ENCODE results near the gene PFKFB2.

The PFKFB2 gene

DNA sequence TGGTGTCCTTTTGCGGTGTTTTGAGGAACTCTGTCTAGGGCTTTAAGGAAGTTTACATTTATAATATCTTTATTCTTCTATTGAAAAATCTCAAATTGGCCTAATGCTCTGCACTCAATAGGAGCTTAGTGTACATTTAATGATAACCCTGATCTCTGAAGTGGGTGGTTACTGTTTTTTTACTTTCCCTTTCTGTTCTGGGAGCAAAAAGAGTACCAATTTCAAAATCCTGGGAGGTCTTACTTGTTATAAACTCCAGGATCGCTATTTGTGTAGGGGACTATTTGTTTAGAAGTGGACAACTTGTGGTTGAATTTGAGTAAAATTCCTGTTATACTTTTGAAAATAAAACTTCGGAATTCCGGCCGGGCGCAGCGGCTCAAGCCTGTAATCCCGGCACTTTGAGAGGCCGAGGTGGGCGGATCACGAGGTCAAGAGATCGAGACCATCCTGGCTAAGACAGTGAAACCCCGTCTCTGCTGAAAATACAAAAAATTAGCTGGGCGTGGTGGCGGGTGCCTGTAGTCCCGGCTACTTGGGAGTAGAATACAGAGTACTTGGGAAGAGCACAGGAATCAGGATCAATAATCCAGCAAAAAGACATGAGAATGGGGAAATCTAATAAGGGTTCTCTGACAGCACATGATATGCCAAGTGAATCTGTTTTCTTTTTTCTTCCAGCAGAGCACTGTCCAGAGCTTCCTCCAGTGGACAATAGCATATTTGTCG, 36.7 kb downstream of the PFKFB2 start:
- DNase-seq (ENCODE audit: low read depth) = no peak

DNA sequence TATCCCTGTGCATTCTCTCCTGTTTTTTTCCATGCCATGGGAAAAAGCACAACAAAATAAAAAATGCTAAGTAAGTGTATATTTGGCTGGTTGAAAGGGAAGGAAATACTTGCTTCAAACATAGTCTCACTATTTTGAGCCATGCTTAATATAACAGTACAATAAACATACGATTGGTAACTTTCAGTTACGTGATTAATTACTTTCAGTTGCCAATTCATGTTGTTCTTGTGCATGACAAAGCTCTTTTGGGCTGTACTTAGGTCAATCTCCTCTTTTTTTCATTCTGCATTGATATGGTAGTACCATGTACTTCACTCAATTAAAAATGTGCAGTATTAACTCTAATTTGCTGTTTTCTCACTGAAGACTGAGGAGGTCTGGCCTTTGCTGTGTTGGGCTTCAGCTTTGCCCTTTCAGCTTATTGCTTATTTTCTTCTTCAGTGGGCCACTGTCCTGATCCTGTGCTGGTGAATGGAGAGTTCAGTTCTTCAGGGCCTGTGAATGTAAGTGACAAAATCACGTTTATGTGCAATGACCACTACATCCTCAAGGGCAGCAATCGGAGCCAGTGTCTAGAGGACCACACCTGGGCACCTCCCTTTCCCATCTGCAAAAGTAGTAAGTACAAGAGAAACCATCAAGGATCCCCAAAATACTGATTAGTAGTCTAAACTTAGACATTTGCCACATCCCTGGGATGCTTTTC, 38.3 kb downstream of the PFKFB2 start:
- DNase-seq (ENCODE audit: low read depth) = no peak

DNA sequence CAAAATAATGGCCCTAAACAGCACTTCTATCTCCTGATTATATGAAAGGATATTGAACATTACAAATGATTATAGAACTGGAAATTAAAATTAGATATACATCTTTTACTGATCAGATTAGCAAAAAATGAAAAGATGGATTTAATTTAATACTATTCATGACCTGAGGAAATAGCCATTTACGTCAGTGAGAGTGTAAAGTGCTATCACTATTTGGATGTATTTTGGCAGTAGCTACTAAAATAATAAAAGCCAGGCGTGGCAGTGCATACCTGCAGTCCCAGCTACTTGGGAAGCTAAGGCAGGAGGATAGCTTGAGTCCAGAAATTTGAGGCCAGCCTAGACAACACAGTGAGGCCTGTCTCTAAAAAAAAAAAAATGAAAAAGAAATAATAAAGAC, 40.9 kb downstream of the PFKFB2 start:
- DNase-seq (ENCODE audit: low read depth) = no peak

DNA sequence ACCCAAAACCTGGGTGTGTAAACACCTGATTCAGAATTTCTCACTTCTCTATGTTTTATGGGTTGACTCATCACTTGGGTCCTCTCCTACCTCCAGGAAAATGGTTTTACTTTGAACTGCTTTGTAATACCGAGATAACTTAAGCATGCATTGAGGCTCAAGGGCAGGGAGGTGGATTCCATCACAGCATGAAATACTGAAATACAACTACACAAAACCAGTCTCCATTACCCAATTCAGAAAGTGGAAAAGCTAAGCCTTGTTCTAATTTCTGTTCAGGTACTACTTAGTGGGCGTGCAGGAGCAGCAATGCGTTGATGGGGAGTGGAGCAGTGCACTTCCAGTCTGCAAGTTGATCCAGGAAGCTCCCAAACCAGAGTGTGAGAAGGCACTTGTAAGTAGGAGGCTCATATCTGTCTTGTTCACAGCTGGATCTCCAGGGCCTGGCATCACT, 44.8 kb downstream of the PFKFB2 start:
- no peak for DNase-seq (ENCODE audit: low read depth)

DNA sequence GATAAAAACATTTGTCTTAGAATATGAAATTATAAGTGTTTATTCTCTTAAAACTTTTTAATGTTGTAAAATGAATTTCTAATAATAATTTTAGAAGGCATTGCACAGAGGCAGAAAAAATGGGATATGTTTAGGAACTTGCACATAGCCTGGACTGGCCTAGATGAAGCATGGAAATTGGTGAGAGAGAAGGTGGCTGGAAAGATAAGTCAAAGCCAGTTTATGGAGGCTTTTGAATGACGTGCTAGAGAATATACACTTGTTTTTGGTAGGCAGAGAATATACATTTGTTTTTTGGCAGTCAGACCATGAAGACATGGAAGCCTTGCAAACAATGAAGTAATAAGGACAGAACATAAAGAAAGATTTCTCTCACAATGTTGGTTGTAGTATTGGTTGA, 48.6 kb downstream of the PFKFB2 start:
- DNase-seq (ENCODE audit: low read depth) = no peak

DNA sequence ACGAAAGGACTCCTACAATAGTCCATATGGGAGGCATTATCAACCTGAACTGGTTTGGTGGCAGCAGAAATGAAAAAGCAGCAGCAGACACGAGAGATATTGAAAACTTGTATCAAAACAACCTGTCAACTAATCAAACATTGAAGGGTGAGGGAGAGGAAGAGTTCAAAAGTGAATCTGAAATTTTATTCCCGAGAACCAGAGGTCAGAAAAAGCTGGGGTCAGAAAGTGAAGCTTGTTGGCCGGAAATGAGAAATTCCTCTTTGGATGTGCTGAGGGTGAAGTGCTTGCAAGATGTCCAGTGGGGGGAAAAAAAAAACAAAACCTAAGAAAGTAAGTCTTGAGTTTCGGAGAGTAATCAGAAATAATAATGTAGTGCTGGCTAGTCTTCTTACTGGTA, 49.1 kb downstream of the PFKFB2 start:
- DNase-seq (ENCODE audit: low read depth) = no peak

DNA sequence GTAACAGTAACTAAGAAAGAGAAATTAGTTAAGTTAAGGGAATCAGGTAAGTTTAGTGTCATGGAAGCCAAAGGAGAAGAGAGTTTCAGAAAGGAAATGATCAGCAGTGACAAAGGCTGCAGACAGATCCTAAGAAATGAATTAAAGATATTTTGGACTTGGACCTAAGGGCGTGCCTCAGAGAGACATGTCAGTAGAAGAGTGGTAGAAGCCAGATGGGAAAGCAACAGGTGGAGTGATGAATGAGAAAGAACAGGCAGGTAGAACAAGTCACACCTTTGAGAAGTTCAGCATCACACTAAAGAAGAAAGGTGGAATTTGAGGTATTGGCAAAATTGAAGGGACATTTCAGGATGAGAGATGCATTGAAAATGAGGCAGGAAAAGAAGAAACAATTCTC, 49.6 kb downstream of the PFKFB2 start:
- no peak for DNase-seq (ENCODE audit: low read depth)

DNA sequence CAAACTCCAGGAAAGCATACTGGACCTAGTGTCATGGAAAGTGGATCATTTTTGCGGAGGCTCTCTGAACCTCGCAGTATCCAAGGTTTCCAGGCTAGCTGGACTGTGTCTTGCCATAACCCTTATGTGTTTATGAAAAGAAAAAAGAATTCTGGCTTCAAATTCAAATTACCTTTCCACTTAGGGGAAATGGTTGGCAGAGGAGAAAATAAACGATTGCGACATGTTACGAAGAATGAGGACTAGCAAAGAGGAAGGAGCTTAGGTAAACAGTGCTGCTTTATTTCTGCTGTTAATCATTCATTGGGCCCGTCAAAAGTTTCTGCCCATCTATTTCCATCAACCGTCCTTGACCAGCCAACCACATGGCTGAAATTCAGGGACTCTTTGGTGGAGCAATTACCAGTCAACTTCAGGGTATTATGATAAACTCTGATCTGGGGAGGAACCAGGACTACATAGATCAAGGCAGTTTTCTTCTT, 50.9 kb downstream of the PFKFB2 start, which contains the start of gene C4BPA:
Gene C4BPA, plus strand, starts transcription at position 342 of the 482 bp plus-strand sequence. CDS start 8,793 bp downstream, outside the sequence.
- no peak for DNase-seq (ENCODE audit: low read depth)

DNA sequence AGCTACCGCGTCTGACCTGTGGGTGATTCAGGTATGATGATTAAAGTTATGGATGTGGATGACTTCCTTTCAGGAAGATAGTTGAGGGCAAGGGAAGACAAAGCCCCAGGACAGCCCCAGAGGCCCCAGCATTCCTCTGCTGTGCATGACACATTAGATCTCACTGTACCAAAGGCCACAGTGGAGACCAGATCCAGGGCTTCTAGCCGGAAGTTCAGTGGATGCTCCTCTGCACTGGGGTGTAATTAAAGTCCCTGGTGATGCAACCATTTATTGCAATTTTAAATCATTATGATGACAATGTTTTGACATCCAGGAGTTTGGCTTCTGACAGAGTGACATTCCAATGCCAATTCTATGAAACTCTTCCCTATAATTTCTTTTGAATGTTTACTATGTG, 55.9 kb downstream of the PFKFB2 start:
- no peak for DNase-seq (ENCODE audit: low read depth)

DNA sequence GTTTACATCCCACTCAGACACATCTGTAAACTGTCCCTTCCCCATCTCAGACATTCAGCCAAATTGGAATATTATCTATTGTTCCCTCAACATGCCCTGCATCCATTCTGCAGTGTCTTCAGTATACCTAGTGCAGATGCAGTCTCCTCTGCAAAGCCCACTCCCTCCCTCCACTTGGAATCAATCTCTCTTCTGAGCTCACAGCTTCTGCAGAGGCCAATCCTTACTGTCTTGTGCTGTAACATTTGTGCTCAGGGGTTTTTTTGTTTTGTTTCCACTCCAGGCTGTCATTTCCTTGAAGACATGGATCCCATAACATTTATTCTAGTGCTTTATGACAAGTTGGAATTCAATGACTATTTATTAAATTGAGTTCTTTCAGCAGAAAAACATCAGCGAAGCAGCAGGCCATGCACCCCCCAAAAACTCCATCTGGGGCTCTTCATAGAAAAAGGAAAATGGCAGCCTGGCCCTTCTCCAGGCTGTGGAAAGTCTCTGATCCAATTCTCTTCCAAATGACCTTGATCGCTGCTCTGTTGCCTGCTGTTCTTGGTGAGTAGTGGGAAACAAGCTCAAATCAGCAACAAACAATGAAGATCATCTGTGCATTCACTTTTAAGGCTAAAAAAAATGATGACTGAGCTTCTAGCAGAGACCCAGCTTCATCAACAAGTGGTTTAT, 59.7 kb downstream of the PFKFB2 start:
- DNase-seq (ENCODE audit: low read depth) = no peak

DNA sequence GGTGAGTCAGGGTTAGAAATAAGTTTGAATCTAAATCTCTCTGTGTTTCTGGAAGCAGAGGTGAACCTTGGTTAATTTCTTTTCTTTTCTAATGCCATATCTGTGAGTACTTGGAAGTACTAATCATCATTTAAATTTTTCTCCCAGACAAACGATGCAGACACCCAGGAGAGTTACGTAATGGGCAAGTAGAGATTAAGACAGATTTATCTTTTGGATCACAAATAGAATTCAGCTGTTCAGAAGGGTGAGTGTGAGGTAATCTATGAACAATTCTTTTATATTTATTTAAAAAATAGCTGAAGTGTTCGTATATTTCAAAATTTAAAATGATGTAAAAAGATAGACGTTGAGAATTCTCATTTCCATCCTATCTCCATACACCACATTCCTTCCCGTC, 62.2 kb downstream of the PFKFB2 start:
- no peak for DNase-seq (ENCODE audit: low read depth)

DNA sequence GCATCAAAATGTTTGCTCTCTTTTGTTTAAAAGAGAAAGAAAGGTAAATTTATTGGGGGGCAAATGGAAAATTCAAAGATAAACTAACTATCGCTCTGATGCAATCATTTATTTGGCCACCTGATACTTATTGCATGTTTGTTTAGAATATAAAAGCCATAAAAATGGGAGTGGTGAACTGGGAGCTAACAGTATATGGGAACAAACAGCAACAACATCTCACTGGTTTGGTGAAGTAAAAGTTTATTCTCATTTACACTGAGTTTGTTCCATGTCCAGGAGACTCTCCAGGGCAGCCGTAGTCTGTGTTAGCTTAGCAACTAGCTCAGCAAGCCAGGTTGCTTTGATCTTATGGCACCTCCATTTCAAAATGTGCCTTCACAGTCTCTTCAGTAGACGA, 71.3 kb downstream of the PFKFB2 start:
- no peak for DNase-seq (ENCODE audit: low read depth)

DNA sequence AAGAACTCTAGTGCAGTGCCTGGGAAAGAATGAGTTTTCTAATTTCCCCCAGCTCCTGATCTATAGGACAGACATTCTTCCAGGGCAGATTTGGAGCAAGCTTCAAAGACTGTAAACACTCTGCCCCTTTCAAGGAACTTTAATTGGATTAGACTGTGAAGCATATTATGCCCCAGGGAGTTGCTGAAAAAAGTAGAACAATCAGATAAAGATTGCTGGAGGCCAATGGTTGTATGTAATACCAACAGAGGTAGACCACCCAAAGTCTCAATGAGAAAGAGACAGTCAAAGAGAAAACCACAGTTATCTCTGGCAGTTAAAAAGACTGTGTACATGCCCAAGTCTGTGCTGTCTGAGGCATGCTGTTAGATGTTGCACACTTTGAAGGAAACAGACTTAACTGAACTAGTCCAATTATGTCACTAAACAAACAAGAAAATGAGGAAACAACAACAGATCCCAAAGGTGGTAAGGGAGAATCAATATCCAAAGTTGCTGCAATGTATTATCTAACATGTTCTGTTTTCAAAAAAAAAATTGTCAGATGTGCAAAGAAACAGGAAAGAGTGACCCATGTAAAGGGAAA, 75.4 kb downstream of the PFKFB2 start:
- no peak for DNase-seq (ENCODE audit: low read depth)

DNA sequence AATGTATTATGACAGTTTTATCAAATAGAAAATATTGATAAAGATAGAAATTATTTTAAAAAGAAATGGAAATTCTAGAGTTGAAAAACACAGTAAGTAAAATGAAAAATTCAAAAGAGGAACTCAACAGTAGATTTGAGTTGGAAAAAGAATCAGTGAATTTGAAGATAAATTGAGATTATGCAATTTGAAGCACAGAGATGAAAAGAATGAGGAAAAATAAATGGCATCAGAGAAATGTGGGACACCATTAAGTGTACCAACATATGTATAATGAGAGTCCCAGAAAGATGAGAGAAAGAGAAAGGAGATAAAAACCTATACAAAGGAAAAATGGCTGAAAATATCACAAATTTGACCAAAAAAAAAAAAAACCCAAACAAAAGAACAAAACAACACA, 76.0 kb downstream of the PFKFB2 start:
- DNase-seq (ENCODE audit: low read depth) = no peak

Data from stimulated activated CD8-positive, alpha-beta memory T cell treated with anti-CD3 and anti-CD28 coated beads, Interleukin-12 subunit alpha, Interleukin-12 subunit beta, amount 100 ng/mL, for 1 hour (primary cell).